Endothelial cell of umbilical vein (primary cell): Measurements from ENCODE around the gene GGNBP2. TPM values are rescaled to one million over a fixed set of nuclear protein-coding genes. Genes with fewer than 3 reads are reported as not detected.

Experiments
- BruUV-seq: library from RNA; stranded (reverse); fragments of 400-500 nt; replicated peaks from 2 replicates; lab custom pipeline; 2021; lab: Mats Ljungman, UMichigan
- CTCF ChIA-PET: fragments of 300-600, 350-600 bp; sonication (Branson Sonifier 250); formaldehyde crosslinking; loops from one replicate; lab custom pipeline; 2021; ENCODE audit warnings: antibody characterized with exemption, inconsistent platforms; lab: Charles Lee
- POLR2A ChIA-PET: fragments of 300-600, 350-600 bp; sonication (Branson Sonifier 250); formaldehyde crosslinking; loops from one replicate; lab custom pipeline; 2021; ENCODE audit warnings: antibody characterized with exemption, inconsistent platforms; lab: Charles Lee
- DNase-seq: peaks from one replicate; pipeline ENCODE4 v3.0.0-alpha.2; 2011; ENCODE audit warnings: low read depth, low spot score
- FAIRE-seq: peaks from 2 replicates; lab custom pipeline; 2011; peaks lifted over from hg19 to GRCh38; lab: Jason Lieb, UNC
- H2AFZ ChIP-seq: 2 replicates; pipeline ENCODE4 v1.6.0; 2012; ENCODE audit warnings: low read depth, low read length, control low read depth, inconsistent platforms
- H3K27ac ChIP-seq: 2 replicates; pipeline ENCODE4 v1.5.1; 2011; ENCODE audit warnings: low read depth, mild to moderate bottlenecking, control low read depth, low read length, moderate library complexity; ENCODE audit not compliant: insufficient read depth
- H3K27me3 ChIP-seq, 2 experiments: 2 replicates each; pipeline versions ENCODE4 v1.6.0 to v1.6.1; 2011; ENCODE audit warnings: low read length in 2 of 2, mixed read lengths in 1 of 2; ENCODE audit not compliant: control insufficient read depth in 2 of 2, insufficient read depth in 2 of 2
- H3K36me3 ChIP-seq, 2 experiments: 2 replicates in 1 of 2; 3 replicates in 1 of 2; pipeline ENCODE4 v1.5.1; 2011; ENCODE audit warnings: low read length in 2 of 2, mild to moderate bottlenecking in 1 of 2, moderate library complexity in 1 of 2; ENCODE audit not compliant: control insufficient read depth in 2 of 2, insufficient read depth in 2 of 2; ENCODE audit errors: extremely low read depth in 1 of 2
- H3K4me1 ChIP-seq: 3 replicates; pipeline ENCODE4 v1.5.1; 2011; ENCODE audit warnings: mild to moderate bottlenecking, low read length; ENCODE audit not compliant: control insufficient read depth, insufficient read depth; ENCODE audit errors: extremely low read depth
- H3K4me2 ChIP-seq: 2 replicates; pipeline ENCODE4 v1.6.1; 2011; ENCODE audit warnings: low read length, control low read depth, mixed read lengths; ENCODE audit not compliant: insufficient read depth
- H3K4me3 ChIP-seq, 3 experiments: fragments of 200-600 bp in 1 of 3; sonication (generic), shearing (Covaris generic) in 1 of 3; replicated peaks in 1 of 3; 2 replicates each; pipeline ENCODE4 v1.5.1; 2011 to 2016; ENCODE audit warnings: control low read depth in 3 of 3, low read length in 3 of 3, mild to moderate bottlenecking in 2 of 3, inconsistent platforms in 1 of 3, low read depth in 1 of 3, moderate library complexity in 1 of 3; ENCODE audit not compliant: insufficient read depth in 1 of 3
- H3K79me2 ChIP-seq: 2 replicates; pipeline ENCODE4 v1.6.0; 2012; ENCODE audit warnings: low read length, inconsistent platforms; ENCODE audit not compliant: control insufficient read depth, insufficient read depth
- H3K9ac ChIP-seq: replicated peaks from 2 replicates; pipeline ENCODE3; 2011; ENCODE audit warnings: low read length, control low read depth; ENCODE audit not compliant: insufficient read depth; ENCODE audit errors: extremely low read depth
- H3K9me1 ChIP-seq: replicated peaks from 3 replicates; pipeline ENCODE4 v1.6.0; 2011; ENCODE audit warnings: mild to moderate bottlenecking, low read length; ENCODE audit not compliant: control insufficient read depth, insufficient read depth; ENCODE audit errors: extremely low read depth
- H3K9me3 ChIP-seq: replicated peaks from 2 replicates; pipeline ENCODE4 v1.5.1; 2012; ENCODE audit warnings: low read length, inconsistent platforms; ENCODE audit not compliant: control insufficient read depth, insufficient read depth
- H4K20me1 ChIP-seq: replicated peaks from 2 replicates; pipeline ENCODE3; 2011; ENCODE audit warnings: mild to moderate bottlenecking, low read length; ENCODE audit not compliant: control insufficient read depth, insufficient read depth; ENCODE audit errors: extremely low read depth
- EZH2 ChIP-seq: IDR thresholded peaks from 2 replicates; pipeline ENCODE4 v1.6.1; 2012; ENCODE audit warnings: borderline replicate concordance, low read depth, mild to moderate bottlenecking, moderate library complexity, low read length, inconsistent platforms; ENCODE audit not compliant: severe bottlenecking
- FOS ChIP-seq: IDR thresholded peaks from 2 replicates; pipeline ENCODE4 v1.6.1; 2011; ENCODE audit warnings: mild to moderate bottlenecking, low read length, moderate library complexity, borderline replicate concordance; ENCODE audit not compliant: insufficient read depth
- GATA2 ChIP-seq: IDR thresholded peaks from 2 replicates; pipeline ENCODE4 v1.7.0; 2011; ENCODE audit warnings: low read depth, mild to moderate bottlenecking, moderate library complexity, mixed read lengths, low read length; ENCODE audit not compliant: insufficient read length, insufficient read depth
- JUN ChIP-seq: IDR thresholded peaks from 2 replicates; pipeline ENCODE4 v1.6.1; 2011; ENCODE audit warnings: borderline replicate concordance, low read depth; ENCODE audit not compliant: insufficient read length, insufficient read depth
- MYC ChIP-seq: IDR thresholded peaks from one replicate; pipeline ENCODE4 v1.6.1; 2011; ENCODE audit warnings: mild to moderate bottlenecking, low read depth, low read length
- POLR2A ChIP-seq: IDR thresholded peaks from 2 replicates; pipeline ENCODE4 v1.6.1; 2012; ENCODE audit warnings: low read depth, mild to moderate bottlenecking, control low read depth, low read length
- POLR2AphosphoS5 ChIP-seq: IDR thresholded peaks from 2 replicates; pipeline ENCODE4 v1.6.1; 2012; ENCODE audit warnings: low read depth, mild to moderate bottlenecking, control low read depth, low read length, moderate library complexity; ENCODE audit not compliant: insufficient read depth
- dilution Hi-C: fragments of 300-500 bp; cut with MboI; formaldehyde crosslinking; loops from one replicate; pipeline ENCODE4 v1.15.0; 2019; ENCODE audit warnings: low sequenced_read_pairs; ENCODE audit not compliant: extremely low pct_ligation_motif_present
- intact Hi-C: fragments of 100-400 bp; cut with micrococcal nuclease; formaldehyde crosslinking; loops from one replicate; pipeline ENCODE4 v1.10.0; 2022
- polyA plus RNA-seq, 4 experiments: library from polyadenylated mRNA; depleted of rRNA in 3 of 4; stranded (reverse) in 3 of 4; unstranded in 1 of 4; fragments of >200 nt; gene quantifications; 2 replicates each; pipeline versions ENCODE4 v1.2.1 to v1.2.3, GENCODE V29; 2011 to 2012; ENCODE audit warnings: missing spikeins in 1 of 4
- total RNA-seq: library from RNA; stranded (reverse); gene quantifications from 2 replicates; pipeline ENCODE4 v1.2.3, GENCODE V29; 2021
- TF ChIP-seq, protein P1 (sequence below), 2 donors: IDR thresholded peaks; 1 replicate in 1 of 2; 2 replicates in 1 of 2; pipeline ENCODE4 v1.5.1; 2011; ENCODE audit warnings: low read length in 2 of 2, mild to moderate bottlenecking in 2 of 2, moderate library complexity in 2 of 2, control low read depth in 1 of 2, inconsistent platforms in 1 of 2, low read depth in 1 of 2; ENCODE audit not compliant: insufficient read depth in 1 of 2; ENCODE audit errors: extremely low read depth in 1 of 2
- TF ChIP-seq, protein P2 (sequence below): IDR thresholded peaks from 2 replicates; pipeline ENCODE4 v1.6.1; 2011; ENCODE audit not compliant: insufficient read depth, insufficient read length

Gene GGNBP2
- total and polyA plus RNA-seq, 2 donors (not counting 3 experiments of a cell fraction or from before 2014, with no cell fraction given): 52.6 to 77.6 TPM

- H3K27me3 ChIP-seq: peaks cover 14 to 18% of the 10 kb centered on the region in 2 experiments
- H4K20me1 ChIP-seq: no peaks in the 10 kb centered on the region
- no peaks in the 10 kb centered on the region for H3K79me2 ChIP-seq
- DNase-seq: no peak
- POLR2A ChIA-PET: no interaction called here
- H2AFZ ChIP-seq: no peak overlapping the region
- H3K4me1 ChIP-seq: no peaks in the 10 kb centered on the region
- H3K27ac ChIP-seq: no peak overlapping the region
- no peak overlapping the region for H3K4me3 ChIP-seq
- no peak for FAIRE-seq
- CTCF ChIA-PET: interaction anchor here (0.8 to 9.1 kb wide), 26 partner anchors 8 to 809 kb away, joined by 3 to 201 read pairs (median 4); partner anchors contain the start of gene MRM1
- H3K9me3 ChIP-seq: no peaks in the 10 kb centered on the region
- H3K9me1 ChIP-seq: no peaks in the 10 kb centered on the region
- intact Hi-C loops: no loop called here
- BruUV-seq: no TSS peak
- dilution Hi-C loops: no loop called here
- H3K9ac ChIP-seq: no peak overlapping the region
- no peak overlapping the region for H3K4me2 ChIP-seq
- H3K36me3 ChIP-seq: no peaks in the 10 kb centered on the region
- TF ChIP-seq GATA2: no peak
- no peak for TF ChIP-seq POLR2A
- no peak for TF ChIP-seq POLR2AphosphoS5
- no peak for TF ChIP-seq MYC
- TF ChIP-seq JUN: no peak
- TF ChIP-seq FOS: no peak
- TF ChIP-seq, protein P1, sequence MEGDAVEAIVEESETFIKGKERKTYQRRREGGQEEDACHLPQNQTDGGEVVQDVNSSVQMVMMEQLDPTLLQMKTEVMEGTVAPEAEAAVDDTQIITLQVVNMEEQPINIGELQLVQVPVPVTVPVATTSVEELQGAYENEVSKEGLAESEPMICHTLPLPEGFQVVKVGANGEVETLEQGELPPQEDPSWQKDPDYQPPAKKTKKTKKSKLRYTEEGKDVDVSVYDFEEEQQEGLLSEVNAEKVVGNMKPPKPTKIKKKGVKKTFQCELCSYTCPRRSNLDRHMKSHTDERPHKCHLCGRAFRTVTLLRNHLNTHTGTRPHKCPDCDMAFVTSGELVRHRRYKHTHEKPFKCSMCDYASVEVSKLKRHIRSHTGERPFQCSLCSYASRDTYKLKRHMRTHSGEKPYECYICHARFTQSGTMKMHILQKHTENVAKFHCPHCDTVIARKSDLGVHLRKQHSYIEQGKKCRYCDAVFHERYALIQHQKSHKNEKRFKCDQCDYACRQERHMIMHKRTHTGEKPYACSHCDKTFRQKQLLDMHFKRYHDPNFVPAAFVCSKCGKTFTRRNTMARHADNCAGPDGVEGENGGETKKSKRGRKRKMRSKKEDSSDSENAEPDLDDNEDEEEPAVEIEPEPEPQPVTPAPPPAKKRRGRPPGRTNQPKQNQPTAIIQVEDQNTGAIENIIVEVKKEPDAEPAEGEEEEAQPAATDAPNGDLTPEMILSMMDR (IDR thresholded peaks at IDR 0.05; ENCODE audit: extremely low read depth in 1 of 2, insufficient read depth in 1 of 2, low read depth in 1 of 2, low read length in 2 of 2): no peak
- TF ChIP-seq, protein P2, sequence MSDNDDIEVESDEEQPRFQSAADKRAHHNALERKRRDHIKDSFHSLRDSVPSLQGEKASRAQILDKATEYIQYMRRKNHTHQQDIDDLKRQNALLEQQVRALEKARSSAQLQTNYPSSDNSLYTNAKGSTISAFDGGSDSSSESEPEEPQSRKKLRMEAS: no peak
- no peak for TF ChIP-seq EZH2
Observed at GRCh38 chr17:36628576-36628975, 83.9 kb downstream of the GGNBP2 start.
